ENCODE data around the gene SCAI. TPM values are rescaled to one million over a fixed set of nuclear protein-coding genes. Genes with fewer than 3 reads are reported as not detected.

SCAI gene
- total and polyA plus RNA-seq, 2 of the 4 experiments (the other 2 are of a cell fraction), result 3.6 to 14.5 TPM

DNA sequence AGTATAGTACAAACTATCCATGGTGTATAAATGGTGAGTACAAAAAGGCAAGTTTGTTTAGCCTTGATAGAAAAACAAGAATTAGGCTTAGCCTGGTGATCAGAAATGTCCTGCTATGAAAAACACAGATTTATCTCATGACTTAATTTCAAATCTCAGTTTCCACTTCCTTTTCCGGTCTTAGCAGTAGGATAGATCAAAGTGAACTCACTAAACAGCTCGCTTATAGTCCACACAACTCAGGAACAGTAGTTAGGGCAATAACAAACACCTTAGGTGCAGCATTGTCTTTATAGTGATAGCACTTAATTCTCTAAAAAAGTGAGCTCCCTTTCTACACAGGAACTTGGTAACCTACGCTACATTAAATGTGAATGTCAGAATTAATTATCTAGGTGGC is 213.9 kb downstream of the SCAI start:
- Histone ChIP-seq H3K4ac (ENCODE audit: low read depth, low read length) (no peak overlapping the region), H3K27me3 (ENCODE audit: control insufficient read depth, insufficient read depth, low read length) (no peaks in the 10 kb centered on the region), H2BK20ac (ENCODE audit: low read depth, low read length) (no peak overlapping the region), H3K36me3 (ENCODE audit: control insufficient read depth, insufficient read depth, low read length) (peaks cover 9% of the 10 kb centered on the region), H3K79me1 (ENCODE audit: low read depth in 1 of 2, low read length in 2 of 2) (peaks cover 3 to 9% of the 10 kb centered on the region in 2 experiments; a peak in 3 of 4 replicates), H2AK5ac (ENCODE audit: low read depth, low read length) (no peak overlapping the region), H3K4me1 (ENCODE audit: control insufficient read depth, insufficient read depth, low read length) (no peaks in the 10 kb centered on the region; the same call in 1 of the 2 replicates), H2AFZ (replicated peaks; ENCODE audit: low read length, poor library complexity) (no peak overlapping the region), H2AK9ac (replicated peaks; ENCODE audit: low read depth, low read length, poor library complexity) (no peak overlapping the region), H3K14ac (replicated peaks; ENCODE audit: low read depth, low read length) (no peak overlapping the region), H3K9ac (ENCODE audit: low read depth, low read length) (no peak overlapping the region), H4K8ac (ENCODE audit: low read depth in 2 of 2, low read length in 2 of 2) (no peak overlapping the region), H4K5ac (ENCODE audit: low read depth, low read length) (no peak overlapping the region), H3K23ac (ENCODE audit: low read depth, low read length) (no peak overlapping the region), H4K91ac (ENCODE audit: insufficient read depth, low read depth, low read length) (no peak overlapping the region), H3K18ac (ENCODE audit: low read depth, low read length) (no peak overlapping the region), H4K20me1 (ENCODE audit: insufficient read depth, low read length) (no peaks in the 10 kb centered on the region), H3K4me2 (ENCODE audit: low read depth, low read length) (no peak overlapping the region), H3K56ac (ENCODE audit: extremely low read depth, insufficient read depth, low read length) (no peak overlapping the region), H2BK120ac (ENCODE audit: low read depth, low read length) (no peak overlapping the region), H3K9me3 (ENCODE audit: control insufficient read depth, insufficient read depth, low read length) (no peaks in the 10 kb centered on the region), H2BK5ac (ENCODE audit: low read depth, low read length, poor library complexity, severe bottlenecking) (no peak overlapping the region), H2BK15ac (ENCODE audit: low read depth, low read length) (no peak overlapping the region), H3K4me3 (ENCODE audit: insufficient read depth, low read depth, low read length) (no peak overlapping the region), H3K27ac (ENCODE audit: insufficient read depth, low read length) (no peak overlapping the region), H3K9me1 (ENCODE audit: insufficient read depth, low read length) (peaks cover 3% of the 10 kb centered on the region; the same call in 1 of the 2 replicates)
- intact Hi-C loops (cut with micrococcal nuclease), result no loop called here
- dilution Hi-C loops (cut with HindIII; ENCODE audit: low sequenced_read_pairs, unreplicated experiment), result no loop called here
- POLR2A ChIA-PET (ENCODE audit: unreplicated experiment), result no interaction called here
- CTCF ChIA-PET, result interaction anchor here (0.7 to 1.2 kb wide), 2 partner anchors 8 to 215 kb away, joined by 3 read pairs; no protein-coding TSS in a partner anchor
- WGBS, 2 experiments (ENCODE audit: extremely low coverage in 2 of 2, insufficient read length in 1 of 2), result no CpG with 5 or more reads among the region's 3 CpGs
- DNase-seq, result no peak
- BruUV-seq (replicated peaks), result no TSS peak
- in situ Hi-C loops (cut with MboI; ENCODE audit: low sequenced_read_pairs), result no loop called here
- TF ChIP-seq SMC3 (IDR thresholded peaks at IDR 0.05; ENCODE audit: low read depth, low read length), result no peak
- TF ChIP-seq RCOR1 (IDR thresholded peaks at IDR 0.05; ENCODE audit: insufficient replicate concordance, low read length), result no peak
- TF ChIP-seq CEBPB (IDR thresholded peaks at IDR 0.05; ENCODE audit: low read depth, low read length), result no peak
- no peak for TF ChIP-seq RFX5 (IDR thresholded peaks at IDR 0.05; ENCODE audit: low read depth, low read length)
- TF ChIP-seq, protein P1, sequence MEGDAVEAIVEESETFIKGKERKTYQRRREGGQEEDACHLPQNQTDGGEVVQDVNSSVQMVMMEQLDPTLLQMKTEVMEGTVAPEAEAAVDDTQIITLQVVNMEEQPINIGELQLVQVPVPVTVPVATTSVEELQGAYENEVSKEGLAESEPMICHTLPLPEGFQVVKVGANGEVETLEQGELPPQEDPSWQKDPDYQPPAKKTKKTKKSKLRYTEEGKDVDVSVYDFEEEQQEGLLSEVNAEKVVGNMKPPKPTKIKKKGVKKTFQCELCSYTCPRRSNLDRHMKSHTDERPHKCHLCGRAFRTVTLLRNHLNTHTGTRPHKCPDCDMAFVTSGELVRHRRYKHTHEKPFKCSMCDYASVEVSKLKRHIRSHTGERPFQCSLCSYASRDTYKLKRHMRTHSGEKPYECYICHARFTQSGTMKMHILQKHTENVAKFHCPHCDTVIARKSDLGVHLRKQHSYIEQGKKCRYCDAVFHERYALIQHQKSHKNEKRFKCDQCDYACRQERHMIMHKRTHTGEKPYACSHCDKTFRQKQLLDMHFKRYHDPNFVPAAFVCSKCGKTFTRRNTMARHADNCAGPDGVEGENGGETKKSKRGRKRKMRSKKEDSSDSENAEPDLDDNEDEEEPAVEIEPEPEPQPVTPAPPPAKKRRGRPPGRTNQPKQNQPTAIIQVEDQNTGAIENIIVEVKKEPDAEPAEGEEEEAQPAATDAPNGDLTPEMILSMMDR (conservative IDR thresholded peaks at IDR 0.05; ENCODE audit: low read depth, low read length), result no peak
- no peak for TF ChIP-seq CHD1 (IDR thresholded peaks at IDR 0.05; ENCODE audit: low read depth, low read length)
- ATAC-seq (ENCODE audit: low read depth), result no peak
